NCI-H187 (cell line): ENCODE results near the gene WDSUB1.

Source experiments
- DNase-seq, 2 experiments: peaks; one replicate each; lab custom pipeline; 2025; lab: John Stamatoyannopoulos, UW

WDSUB1 gene

DNA sequence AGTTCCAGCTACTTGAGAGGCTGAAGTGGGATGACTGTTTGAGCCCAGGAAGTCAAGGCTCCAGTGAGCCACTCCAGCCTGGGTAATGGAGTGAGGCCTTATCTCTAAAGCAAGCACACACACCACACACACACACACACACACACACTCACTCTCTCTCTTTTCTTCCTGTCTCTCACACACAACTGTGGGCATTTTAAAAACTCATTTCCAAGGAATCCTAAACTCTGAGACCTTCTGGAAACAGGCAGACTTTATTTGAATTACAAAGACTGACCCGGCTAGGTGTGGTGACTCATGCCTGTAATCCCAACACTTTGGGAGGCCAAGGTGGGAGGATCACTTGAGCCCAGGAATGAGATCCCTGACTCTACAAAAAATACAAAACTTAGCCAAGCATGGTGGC lies 21.3 kb downstream of the WDSUB1 start:
- DNase-seq: no peak

DNA sequence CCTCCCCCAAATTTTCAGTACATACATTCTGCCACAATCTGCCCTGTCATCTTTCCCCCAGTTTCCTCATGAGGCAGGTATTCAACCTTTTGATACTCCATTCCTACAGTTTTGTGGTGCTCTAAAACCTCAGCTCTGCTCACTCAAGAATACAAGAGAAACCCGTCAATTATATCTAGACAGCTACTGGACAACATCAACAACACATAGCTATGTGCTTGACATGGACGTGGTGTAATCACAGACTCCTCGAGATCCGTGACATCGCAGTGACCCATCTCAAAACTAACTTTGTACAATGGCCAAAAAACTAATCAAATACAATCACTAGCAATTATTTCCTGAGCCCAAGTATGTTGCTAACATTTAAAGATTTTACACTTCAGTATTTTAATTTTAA lies 23.6 kb downstream of the WDSUB1 start:
- DNase-seq: no peak

DNA sequence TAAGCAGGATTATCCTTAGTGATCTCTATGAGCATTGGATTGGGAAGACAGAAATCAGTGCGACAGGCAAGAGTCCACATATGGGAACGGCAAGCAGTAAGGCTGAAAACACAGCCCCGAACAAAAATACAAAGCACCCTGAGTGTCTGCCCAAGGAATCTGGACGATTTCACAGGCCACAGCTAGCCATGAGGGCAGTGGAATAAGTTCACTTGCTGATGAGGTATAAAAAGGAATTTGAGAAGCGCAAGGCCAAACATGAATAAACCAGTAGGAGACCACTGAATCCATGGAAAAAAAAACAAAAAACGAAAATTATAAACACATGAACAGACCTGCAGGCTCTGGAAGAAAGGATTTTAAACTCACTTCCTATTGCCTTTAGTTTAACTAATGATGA lies 24.3 kb downstream of the WDSUB1 start:
- DNase-seq: no peak

DNA sequence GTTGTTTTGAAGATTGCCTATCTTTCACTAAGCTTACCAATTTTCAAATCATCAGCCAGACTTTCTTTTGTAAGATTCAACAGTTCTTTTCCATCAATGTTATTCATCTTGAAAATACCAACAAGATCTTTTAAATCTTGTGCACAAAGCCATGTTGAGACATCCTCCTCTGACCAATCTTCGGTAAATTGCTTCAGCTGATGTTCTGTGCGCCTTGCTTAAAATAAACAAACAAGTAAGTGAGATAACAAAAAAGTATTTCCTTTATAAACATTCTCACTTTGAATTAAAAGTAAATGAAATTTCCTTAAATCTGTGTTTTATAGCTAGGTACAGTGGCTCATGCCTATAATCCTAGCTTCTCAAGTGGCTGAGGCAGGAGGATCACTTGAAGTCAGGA lies 30.3 kb downstream of the WDSUB1 start:
- no peak for DNase-seq

DNA sequence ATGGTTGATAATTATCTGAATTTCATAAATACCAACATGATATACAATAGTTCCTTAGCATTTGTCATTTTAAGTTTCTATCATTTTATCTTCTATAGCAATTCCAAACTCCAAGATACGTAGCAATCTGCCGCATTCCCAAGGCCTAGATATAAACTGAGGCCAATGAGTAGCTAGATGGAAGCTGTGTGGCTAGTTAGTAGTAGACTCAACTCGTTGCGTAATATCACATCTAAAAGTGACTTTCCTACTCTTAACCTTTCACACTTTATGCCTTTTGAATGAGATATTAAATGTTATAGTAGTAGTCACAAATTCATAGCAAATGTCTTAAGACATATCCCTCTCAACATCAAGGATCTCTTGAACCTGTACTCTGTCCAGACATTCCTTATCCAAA lies 33.6 kb downstream of the WDSUB1 start:
- no peak for DNase-seq

DNA sequence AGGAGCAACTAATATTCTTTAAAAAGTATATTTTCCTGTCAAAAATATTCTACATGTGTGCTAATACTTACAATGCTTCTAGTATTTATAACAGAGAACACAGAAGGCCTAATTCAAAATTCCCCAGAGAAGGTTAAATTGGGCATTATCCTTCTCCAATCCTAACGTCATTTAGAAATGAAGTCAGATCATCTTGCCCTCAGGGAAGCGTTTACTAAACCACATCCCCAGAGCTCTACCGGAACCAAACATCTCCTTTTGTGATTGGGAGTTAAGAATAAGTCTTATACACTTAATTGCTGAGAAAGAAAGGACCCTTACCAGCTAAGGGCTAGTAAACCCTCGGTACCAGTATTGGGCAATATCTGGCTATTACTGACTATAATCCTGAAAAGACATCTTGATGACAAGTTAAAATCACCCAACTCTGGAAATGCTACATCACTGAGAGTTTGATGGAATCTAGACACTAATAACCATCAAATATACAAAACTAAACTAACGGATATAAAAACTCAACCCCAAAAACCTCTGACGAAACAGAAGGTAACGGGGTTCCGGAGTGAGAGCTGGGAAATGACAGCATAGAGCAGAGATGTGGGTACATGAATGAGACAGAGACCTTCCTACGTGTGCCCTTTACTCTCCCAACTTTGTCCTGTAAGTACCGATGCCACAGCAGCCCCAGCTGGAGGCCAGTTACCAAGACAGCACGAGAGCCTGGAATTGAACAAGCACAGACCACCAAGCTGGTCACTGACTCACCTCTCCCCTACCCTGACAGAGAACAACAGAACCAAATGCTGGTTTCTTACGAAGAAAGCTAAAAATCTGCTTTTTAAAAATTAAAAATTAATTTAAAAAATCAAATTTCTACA lies 35.0 kb downstream of the WDSUB1 start:
- no peak for DNase-seq

DNA sequence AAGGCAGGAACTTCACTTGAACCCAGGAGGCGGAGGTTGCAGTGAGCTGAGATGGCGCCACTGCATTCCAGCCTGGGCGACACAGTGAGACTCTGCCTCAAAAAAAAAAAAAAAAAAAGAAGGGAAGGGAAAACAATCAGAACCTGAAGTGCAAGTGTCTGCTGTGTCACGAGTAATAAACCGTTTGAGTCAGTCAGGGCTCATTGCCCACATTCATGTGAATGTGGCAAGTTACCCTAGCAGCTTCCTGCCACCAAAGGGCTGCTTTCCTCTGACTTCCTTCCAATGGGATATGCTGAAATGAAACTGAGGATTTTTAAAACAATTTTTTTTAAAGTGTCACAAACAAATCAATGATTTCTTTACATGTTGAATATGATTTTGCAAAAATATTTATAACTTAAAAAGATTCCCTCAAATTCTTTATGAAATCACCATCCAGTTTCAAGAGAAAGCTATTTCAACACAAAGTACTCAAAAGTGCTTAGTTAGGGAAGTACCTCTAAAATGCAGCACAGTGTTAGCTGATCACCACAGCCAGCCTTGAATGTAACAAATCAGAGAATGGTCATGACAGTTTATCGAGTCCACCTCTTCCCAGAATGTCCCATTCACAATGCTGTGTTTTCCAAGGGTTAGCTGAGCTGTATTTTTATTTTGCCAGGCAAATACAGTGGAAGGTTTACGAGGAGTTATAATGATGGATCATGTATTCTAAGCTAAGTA lies 36.4 kb downstream of the WDSUB1 start:
- no peak for DNase-seq

DNA sequence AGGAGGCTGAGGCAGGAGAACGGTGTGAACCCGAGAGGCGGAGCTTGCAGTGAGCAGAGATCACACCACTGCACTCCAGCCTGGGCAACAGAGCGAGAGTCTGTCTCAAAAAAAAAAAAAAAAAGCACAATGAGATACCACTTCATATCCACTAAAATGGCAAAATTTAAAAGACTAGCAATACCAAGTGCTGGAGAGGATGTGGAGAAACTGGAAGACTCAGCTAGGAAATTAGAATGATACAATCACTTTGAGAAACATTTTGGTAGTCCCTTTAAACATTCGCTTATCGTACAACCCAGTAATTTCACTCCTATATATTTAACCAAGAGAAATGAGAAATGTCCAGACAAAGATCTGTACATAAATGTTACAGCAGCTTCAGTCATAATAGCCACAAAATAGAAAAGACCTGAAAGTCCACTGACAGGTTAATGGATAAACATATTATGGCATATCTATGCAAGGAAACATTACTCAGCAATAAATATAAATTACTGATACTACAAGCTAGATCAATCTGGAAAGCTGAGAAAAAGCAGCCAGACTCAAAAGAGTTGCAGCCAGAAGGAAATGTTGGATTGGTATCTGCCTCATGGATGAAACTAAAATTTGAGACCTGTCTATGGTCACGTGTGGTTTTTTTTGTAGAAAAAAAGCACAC lies 40.0 kb downstream of the WDSUB1 start:
- no peak for DNase-seq

DNA sequence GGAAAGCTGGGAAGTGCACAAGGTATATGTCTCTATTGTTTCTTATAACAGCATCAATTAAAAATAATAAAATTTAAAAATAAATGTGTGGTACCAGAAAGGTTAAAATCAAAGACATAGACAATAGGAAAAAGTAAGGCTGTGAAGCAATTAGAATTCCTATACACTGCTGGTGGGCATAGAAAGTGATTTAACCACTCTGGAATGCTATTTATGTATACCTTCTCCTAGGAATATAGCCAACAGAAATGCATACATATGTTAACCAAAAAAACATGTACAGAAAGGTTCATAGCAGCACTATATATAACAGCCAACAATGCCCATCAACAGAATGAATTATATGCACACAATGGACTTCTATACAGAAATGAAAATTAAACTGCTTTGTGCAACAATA lies 43.0 kb downstream of the WDSUB1 start:
- DNase-seq: no peak

DNA sequence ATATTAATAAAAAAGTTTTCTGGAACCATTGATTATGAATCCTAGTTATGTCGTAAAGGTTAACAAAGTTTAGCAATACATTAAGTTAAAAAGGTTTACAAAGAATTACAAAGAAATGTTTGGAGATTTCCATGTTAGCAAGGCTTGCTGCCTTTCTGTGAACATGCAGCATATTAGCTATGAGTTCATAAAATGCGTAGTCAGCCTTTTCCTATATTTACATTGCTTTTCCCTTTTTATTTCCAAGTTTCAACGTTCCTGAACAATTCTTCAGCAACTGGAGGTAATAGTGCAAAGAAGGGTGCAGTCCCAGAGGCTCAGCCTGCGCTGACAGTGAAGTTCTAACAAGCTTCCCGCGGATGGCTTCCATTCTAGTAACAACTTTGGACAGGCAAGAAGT lies 51.6 kb downstream of the WDSUB1 start:
- DNase-seq: no peak

DNA sequence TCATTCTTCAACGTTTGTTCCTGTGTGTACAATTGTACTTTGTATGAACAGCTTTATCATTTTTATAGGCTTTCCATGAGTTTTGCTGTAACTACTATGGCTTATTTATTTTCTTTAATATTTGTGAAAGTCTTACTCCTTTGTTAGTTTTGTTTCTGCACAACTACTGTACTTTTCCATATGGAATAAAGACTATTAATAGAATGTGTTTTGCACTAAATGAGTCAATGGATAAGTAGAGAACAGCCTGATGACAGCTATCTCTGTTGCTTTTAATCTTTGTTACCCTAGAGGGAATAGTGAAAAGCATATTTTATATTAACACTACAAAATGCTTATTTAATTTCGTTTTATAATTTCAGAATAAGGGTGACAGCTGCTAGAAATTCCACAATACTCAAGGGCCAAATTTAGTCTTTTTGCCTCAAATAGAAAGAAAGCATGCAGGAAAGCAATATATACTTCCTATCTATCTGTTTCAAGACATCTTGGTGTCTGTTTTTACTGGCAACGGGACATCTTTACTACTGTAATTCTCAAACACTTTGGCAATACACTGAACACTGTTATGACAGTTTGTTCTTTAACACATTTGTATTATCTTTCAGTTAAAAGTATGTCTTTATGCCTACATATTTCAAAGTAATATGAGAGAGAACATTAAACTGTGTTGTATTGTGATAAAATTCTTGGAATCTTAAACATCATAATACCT lies 53.9 kb downstream of the WDSUB1 start:
- DNase-seq: no peak

DNA sequence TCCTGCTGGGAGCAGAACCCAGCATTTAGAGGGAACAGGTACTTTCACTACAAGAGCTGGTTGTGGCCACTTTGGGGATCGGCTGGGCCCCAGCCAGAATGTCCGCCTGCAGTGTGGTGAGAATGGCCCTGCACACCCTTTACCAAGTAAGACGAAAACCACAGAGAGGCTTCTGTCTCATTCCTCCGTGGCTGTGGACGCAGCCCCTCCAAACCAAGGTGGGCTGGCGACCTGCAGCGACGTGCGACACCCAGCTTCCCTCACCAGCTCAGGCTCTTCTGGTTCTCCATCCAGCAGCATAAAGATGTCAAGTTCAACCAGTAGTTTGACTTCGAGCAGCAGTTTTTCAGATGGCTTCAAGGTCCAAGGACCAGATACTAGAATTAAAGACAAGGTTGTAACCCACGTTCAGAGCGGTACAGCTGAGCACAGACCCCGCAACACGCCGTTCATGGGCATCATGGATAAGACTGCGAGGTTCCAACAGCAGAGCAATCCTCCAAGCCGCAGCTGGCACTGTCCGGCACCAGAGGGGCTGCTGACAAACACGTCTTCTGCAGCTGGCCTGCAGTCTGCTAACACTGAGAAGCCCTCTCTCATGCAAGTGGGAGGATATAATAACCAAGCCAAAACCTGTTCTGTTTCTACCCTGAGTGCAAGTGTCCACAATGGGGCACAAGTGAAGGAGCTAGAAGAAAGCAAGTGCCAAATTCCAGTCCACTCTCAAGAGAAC lies 56.2 kb downstream of the WDSUB1 start:
- DNase-seq: no peak

DNA sequence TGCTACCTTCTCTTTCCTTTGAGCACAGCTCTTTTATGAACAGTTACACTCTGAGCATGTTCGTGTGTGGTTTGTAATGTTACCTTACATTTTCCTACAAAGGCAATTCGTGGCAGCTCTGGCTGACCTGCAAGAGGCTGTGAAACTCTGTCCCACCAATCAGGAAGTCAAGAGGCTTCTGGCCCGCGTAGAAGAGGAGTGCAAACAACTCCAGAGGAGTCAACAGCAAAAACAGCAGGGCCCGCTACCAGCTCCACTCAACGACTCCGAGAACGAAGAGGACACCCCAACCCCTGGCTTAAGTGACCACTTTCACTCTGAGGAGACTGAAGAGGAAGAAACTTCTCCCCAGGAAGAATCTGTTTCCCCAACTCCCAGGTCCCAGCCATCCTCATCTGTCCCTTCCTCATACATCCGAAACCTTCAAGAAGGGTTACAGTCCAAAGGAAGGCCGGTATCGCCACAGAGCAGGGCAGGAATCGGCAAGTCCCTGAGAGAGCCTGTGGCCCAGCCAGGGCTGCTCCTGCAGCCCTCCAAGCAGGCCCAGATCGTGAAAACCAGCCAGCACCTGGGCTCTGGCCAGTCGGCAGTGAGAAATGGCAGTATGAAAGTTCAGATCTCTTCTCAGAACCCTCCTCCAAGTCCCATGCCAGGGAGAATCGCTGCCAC lies 56.9 kb downstream of the WDSUB1 start:
- no peak for DNase-seq

DNA sequence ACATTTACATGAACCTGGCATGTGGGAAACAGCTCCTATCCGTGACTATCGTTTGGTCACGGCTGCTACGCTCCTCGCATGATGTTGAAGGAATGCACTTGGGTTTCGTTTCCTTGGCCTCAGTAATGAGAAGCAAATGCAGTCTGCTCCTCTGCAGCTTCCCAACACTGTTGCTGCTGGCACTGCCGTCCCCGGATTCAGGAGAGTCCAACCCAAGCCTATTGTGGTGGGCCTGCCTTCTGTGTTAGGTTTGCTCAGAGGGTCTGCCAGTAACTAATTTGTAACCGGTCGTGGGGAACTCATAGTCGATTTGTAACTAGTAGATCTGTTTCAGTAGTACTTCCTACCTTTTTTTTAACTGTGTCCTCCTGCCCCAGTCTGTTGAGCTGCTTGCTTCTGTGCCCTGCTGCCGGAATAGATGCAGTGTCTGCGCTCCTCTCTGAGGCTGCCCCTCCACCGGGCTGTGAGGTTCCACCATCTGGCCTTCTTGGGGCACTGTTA lies 58.4 kb downstream of the WDSUB1 start:
- no peak for DNase-seq

DNA sequence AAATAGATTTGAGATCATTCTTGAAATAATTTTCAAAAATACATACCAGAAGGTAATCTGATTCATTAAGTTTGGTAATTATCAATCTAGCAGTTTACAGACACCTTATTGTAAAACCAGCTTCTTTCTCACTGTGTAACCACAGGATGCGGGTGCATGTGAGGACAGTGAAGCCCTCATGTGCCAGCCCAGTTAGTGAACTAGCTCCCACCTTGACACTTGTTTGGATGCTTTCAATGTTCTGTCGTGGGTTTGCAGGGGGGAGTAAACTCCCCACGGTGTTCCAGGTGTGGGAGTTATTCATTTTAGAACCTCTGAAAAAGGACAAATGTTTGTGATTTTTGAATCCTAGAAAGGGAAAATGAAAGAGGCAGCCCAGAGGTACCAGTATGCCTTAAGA lies 59.0 kb downstream of the WDSUB1 start:
- DNase-seq: no peak

DNA sequence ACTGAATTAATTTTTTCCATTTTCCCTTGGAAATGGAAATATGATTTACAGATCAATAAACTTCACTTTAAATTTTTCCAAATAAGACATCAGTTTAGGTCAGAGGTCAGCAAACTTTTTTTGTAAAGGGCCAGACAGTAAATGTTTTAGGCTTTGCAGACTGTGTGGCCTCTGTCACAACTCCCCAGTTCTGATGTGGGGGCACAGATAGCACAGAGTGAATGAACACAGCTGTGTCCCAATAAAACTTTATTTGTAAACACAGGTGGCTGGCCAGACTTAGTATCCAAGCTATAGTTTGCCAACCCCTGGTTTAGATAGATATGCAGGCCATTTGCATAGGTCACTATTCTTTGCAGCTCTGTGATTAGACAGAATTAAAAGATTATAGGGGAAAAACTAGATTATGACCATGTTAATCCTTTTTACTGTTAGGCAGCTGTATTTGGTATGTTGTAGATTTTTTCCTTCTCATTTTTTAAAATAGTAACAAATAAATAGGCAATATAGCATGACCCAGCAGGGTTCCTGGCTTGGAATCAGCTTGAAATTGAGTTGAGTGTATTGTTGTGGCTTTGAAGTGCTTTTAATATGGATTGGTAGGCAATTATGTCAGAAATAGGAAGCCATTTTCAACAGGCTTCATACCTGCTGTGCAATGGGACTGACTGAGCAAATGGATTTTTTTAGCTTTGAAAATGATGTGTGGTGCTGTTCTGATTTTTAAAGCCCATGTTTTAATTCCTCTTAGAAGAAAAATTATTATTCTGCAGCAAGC lies 59.7 kb downstream of the WDSUB1 start:
- peak in 1 of 2 experiments; percentile 4 for DNase-seq

DNA sequence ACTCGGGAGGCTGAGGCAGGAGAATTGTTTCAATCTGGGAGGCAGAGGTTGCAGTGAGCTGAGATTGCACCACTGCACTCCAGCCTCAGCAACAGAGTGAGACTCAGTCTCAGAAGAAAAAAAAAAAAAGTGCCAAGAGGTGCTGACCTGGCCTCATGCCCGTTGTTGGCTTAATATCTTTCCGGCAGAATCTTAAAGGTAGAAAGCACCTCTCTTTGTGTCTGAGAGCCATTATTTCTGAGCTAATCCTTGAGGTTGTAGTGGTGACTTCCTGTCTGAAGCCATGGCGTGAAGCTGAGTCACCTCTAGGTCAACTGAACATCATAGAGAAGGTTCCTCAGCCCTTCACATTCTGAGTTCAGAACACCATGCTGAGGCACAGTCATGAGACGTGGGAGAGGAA lies 60.4 kb downstream of the WDSUB1 start:
- DNase-seq: no peak

DNA sequence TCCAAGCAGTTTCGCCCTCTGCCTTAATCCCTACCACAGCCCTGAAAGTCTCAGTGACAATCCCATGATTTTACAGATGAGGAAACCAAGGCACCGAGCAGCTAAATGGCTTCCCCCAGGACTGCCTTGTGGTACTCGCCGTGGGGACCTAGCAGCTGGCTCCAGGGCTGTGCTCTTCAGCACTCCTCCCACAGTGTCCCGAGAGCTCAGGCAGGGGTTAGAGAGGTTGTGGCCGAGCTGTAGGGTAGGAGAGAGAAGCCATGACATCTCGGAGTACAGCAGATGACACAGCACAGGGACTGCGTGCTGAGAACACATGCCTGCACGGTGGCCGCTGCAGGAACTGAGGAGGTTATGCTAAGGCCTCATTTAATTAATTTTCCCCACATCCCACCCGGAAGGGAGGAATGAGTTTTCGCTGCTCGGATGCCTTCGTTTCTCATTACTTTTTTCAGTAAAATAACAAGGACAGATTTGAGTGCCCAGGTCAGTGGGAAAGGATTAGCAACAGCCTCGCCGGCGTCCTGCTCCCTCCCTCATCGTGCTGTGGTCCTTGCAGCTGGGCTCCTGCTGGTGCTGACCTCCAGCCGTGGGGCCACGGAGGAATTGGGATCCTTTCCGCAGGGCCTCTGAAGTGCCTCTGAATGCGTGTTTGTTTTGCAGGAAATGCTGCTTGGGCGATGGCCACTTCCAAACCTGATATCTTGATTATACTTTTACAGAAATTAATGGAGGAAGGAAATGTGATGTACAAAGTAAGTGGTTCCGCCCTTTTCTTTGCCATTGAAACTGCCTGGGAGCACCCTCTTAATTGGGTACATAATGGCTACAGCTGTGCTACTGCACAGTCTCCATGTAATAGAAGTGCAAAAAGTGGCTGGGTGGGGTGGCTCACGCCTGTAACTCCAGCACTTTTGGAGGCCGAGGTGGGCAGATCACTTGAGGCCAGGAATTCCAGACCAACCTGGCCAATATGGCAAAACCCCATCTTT lies 61.2 kb downstream of the WDSUB1 start:
- no peak for DNase-seq
